T-helper 22 cell (primary cell): ENCODE data around the gene PEF1.

Source experiments
- DNase-seq: peaks from one replicate; pipeline ENCODE4 v3.0.0-alpha.2; 2020; ENCODE audit warnings: low read depth

The PEF1 gene

DNA sequence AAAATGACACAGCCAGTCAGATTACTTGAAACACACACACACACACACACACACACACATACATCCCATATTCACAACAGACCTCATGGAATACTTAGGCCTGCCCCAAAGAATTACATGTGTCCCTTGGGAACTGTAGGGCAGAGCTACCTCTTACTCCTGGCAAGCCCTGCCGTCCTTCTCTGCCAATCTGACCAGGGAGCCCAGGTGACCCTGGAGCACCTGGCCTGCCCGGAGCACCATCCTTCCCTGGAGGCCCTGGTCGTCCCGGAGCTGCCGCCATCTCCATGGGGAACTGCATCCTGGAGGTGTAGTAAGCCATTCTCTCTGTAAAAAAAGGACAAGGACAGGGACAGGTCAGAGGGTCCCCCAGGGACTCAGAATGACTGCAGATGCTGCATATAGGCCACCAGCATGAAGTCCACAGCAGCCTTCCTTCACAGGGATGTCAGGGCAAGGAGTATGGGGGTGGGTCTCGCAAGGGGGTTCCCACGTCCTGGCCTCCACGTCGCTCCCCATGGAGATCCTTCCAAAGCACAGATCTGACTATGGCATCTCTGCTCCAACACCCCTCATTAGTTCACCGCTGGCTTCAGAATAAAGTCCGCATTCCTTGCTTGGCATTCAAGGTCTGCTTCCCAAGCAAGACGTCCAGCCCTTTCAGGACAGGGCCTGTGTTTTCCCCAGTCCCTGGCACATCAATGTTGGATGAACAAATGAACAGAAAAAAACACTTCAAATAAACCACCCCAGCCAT, 9.2 kb upstream of the PEF1 start:
- no peak for DNase-seq

GRCh38 chr1:31652891-31653499, 8.3 kb upstream of the PEF1 start:
- DNase-seq: no peak

DNA sequence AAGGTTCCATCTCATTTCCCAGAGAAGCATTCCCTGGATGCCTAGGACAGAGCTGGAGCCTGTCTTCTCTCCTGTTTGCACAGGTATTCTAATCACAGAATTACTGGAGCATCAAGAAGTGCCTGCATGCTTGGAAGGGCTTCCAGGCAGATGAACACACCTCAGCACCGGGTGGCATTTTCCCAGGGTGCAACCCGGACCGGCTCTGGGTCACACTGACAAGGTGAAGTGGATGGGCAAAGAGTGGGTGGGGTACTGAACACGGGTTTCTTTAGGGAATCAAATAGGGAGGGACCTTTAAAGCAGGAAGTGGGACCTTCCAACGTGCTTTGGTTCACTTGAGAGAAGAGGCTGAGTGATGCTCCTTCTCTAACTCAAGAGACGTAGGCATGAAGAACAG, 7.1 kb upstream of the PEF1 start:
- DNase-seq: no peak

DNA sequence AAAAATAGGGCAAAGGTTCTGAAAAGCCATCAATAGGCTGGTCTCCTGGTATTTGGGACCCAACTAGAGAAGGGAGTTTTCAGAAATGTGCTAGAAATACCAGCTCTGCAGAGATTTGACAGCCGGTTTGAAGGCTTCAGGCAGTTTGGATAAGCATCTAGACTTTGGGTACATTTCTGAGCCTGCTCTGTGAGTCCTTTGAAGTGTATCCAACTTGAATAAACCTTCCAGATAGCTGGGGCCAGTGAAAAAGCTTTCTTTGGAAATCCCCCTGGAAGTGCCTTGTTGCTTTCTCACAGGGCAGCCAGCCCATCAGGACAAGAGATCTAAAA, 6.4 kb upstream of the PEF1 start:
- no peak for DNase-seq

DNA sequence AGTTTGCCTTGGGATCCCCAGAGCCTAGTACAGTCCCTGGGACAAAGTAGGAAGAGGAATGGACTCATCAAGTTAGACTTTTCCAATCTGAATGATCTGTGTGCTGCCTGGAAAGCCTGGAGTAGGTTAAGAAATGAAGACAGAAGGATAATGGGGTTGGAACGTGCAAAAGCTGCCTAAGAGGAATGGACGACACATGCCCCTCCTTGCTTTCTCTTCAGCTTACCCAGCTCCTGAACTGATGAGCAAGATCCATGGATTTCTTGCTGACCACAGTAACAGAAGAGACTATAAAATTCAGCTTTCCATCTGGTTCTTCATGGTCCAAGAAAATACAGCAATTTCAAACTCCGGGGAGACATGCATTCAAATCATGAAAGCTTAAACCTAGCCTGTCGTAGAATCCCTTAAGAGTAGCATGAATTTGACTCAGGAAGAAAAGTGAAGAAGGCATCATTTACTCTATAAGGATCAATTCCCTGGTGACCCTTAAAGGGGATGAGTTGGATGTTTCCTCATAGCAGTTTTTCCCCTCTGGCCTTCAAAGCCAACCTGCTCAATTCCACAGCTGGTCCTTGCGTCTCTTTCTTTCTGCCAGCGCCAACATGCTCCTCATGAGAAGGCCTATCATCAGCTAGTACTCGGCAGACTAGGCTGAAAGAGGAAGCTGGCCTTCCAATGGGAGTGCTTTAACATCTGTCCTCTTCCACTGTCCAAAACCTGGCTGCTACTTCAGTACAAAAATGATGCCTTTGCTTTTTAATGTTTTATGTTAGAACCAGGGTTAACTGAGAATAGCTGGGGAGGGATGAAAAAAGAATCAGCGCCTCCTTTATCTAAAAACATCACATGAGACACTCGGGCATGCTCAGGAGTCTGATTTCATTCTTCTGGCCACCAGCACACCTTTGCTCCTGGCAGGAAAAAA, 5.7 kb upstream of the PEF1 start:
- DNase-seq: no peak

- no peak for DNase-seq
Observed at GRCh38 chr1:31648641-31649357, 4.1 kb upstream of the PEF1 start.

- DNase-seq: no peak
Observed at GRCh38 chr1:31648190-31648589, 3.5 kb upstream of the PEF1 start.

GRCh38 chr1:31647106-31647505, 2.4 kb upstream of the PEF1 start:
- DNase-seq: no peak

- DNase-seq: no peak
Observed at GRCh38 chr1:31646259-31646960, 1.7 kb upstream of the PEF1 start.

DNA sequence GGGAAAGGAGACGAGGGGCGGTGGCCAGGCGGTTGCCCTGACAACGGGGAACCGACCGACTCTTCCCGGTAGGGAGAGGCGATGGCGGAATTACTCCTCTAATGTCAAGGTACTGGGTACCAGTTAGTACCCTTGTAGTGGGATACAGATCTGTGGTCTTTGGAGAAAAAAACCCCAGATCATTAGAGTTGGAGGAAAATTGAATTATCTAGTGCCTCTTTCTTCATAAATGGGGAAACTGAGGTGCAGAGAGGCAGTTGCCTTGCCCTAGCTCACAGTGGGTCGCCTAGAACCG, 545 bp upstream of the PEF1 start:
- DNase-seq: no peak

DNA sequence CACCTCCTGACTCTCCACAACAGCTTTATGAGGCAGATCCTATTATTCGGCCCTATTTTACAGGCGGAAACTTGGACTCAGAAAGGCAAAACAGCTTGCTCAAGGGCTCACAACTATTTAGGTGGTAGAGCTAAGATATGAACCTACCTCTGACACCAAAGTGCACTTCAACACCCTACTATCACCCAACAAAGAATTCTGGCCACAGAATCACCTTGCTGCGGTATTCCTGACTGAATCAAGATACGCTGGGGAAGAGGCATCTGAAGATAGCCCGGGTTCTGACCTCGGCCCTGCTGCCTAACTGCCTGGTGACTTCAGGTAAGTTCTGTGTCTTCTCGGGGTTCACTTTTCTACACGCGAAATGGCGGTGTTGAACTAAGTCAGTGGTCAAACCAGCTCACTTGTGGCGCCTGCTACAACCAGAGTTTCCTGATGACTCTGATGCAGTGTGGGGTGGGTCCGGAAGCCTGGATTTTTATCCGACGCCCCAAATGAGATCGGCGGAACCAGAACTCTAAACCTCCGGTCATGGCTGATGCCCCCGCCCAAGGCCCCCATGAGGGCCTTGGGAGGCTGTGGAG, 608 bp downstream of the PEF1 start:
- DNase-seq: no peak

- no peak for DNase-seq
Observed at GRCh38 chr1:31642897-31643296, 1.8 kb downstream of the PEF1 start.

GRCh38 chr1:31642366-31642765, 2.3 kb downstream of the PEF1 start:
- DNase-seq: no peak

GRCh38 chr1:31640964-31641363, 3.7 kb downstream of the PEF1 start:
- no peak for DNase-seq

DNA sequence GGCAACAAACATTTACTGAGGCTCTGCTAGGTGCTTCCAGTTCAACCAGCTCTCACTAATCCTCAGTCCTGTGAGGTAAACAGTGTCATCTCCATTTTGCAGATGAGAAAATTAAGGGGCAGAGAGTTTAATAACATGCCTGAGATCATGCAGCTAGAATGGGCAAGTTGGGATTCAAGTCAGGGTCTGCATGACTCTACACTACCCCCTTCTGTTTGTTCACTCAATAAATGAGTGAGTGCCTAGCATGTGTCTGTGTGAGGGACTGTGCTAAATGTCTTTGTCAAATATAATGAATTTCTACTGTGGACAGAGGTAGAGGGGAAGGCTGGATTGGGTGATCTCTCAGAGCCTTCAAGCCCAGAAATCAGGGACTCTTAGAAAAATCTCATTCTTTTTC, 4.5 kb downstream of the PEF1 start:
- DNase-seq: no peak

- no peak for DNase-seq
Observed at GRCh38 chr1:31639543-31639942, 5.1 kb downstream of the PEF1 start.

GRCh38 chr1:31637915-31638673, 6.6 kb downstream of the PEF1 start:
- no peak for DNase-seq

- DNase-seq: no peak
Observed at GRCh38 chr1:31633117-31633516, 11.6 kb downstream of the PEF1 start.

DNA sequence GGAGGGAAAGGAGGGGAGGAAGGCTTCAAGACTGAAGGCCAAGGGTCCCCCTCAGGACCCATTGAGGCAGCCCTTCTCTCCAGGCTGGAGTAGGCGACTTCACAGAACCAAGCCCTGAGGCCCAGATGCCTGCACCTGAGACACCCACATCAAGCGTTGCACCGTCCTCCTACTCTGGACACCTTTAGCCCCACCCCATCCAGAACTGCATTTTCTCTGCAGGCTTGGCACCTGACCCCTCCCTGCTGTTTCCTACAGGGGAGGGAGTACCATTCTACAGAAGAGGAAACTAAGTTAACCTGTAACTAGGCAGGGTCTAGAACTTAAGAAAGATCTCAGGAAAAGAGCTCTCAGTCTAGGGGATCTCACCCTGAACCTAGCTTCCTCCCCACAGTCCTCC, 12.0 kb downstream of the PEF1 start:
- no peak for DNase-seq

DNA sequence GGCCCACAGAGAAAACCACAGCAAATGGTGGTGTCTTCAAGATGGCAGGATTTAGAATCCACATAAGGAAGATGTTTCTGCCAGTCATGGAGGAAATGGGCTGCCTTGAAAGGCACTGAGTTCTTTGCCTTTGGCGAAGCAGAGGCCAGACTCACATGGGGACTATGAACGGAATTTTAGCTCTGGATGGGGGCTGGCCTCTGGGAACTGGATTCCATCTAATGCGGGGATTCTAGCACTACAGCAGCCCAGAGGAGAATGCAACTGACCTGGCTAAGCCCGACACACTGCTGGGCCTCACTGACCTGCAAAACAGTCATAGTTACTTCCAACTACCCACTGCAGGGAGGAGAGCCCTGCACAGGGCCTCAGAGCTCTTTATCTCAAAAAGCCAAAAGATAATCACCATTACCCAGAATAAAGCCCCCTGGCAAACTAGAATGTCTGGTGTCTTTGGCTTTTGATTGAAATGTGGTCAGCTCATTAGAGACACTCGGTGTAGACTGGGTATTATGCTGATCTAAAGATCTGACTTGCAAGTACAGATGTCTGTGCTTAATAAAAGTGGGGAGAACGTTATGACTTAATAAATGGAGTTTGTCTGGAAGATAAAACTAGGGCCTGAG, 15.6 kb downstream of the PEF1 start:
- no peak for DNase-seq
